ENCODE results near the gene MINDY2.
A peak's percentile ranks its signal among the peaks of the same experiment; 100 is the strongest.
"Not testable (repeated sequence)": the region's sequence is repeated elsewhere in the genome, so short reads cannot be mapped to it uniquely, and the experiment has no call there.

Gene MINDY2

GRCh38 chr15:58840048-58840447 is 68.9 kb downstream of the MINDY2 start:
- H3K27me3 ChIP-seq (ENCODE audit: control insufficient read depth in 1 of 2, insufficient read depth in 2 of 2, low read length in 2 of 2) = no peaks in the 10 kb centered on the region
- no peak overlapping the region for H3K9ac ChIP-seq (ENCODE audit: low read length)
- no peaks in the 10 kb centered on the region for H3K36me3 ChIP-seq (ENCODE audit: insufficient read depth, low read length)

GRCh38 chr15:58842713-58843396 is 71.8 kb downstream of the MINDY2 start:
- no peak overlapping the region for H3K9ac ChIP-seq (ENCODE audit: low read length)
- H3K27ac ChIP-seq (ENCODE audit: low read depth, low read length) = no peak overlapping the region
- H3K36me3 ChIP-seq (ENCODE audit: insufficient read depth, low read length) = peaks cover 5% of the 10 kb centered on the region
- no peaks in the 10 kb centered on the region for H3K9me3 ChIP-seq (ENCODE audit: low read length)
- no peaks in the 10 kb centered on the region for H3K4me1 ChIP-seq (ENCODE audit: insufficient read depth, low read length)
- no peak overlapping the region for H3K4me3 ChIP-seq (ENCODE audit: low read depth in 1 of 2, low read length in 2 of 2)
- no peaks in the 10 kb centered on the region for H3K27me3 ChIP-seq (ENCODE audit: control insufficient read depth in 1 of 2, insufficient read depth in 2 of 2, low read length in 2 of 2)

More at GRCh38 chr15:58840048-58840447, 68.9 kb downstream of the MINDY2 start:
- Histone ChIP-seq H3K27ac (ENCODE audit: low read depth, low read length) (no peak overlapping the region), H3K4me3 (ENCODE audit: low read depth in 1 of 2, low read length in 2 of 2) (no peak overlapping the region), H3K4me1 (ENCODE audit: insufficient read depth, low read length) (no peaks in the 10 kb centered on the region), H3K9me3 (ENCODE audit: low read length) (no peaks in the 10 kb centered on the region)

- peaks cover 15% of the 10 kb centered on the region for H3K36me3 ChIP-seq (ENCODE audit: insufficient read depth, low read length)
- H3K27me3 ChIP-seq (ENCODE audit: control insufficient read depth in 1 of 2, insufficient read depth in 2 of 2, low read length in 2 of 2); H3K27ac ChIP-seq (ENCODE audit: low read depth, low read length); H3K9ac ChIP-seq (ENCODE audit: low read length); H3K4me1 ChIP-seq (ENCODE audit: insufficient read depth, low read length); H3K4me3 ChIP-seq (ENCODE audit: low read depth in 1 of 2, low read length in 2 of 2); H3K9me3 ChIP-seq (ENCODE audit: low read length): not testable (repeated sequence)
Observed at GRCh38 chr15:58851205-58851604, 80.1 kb downstream of the MINDY2 start.

GRCh38 chr15:58852347-58852746 is 81.2 kb downstream of the MINDY2 start:
- H3K9ac ChIP-seq (ENCODE audit: low read length) = no peak overlapping the region
- H3K27ac ChIP-seq (ENCODE audit: low read depth, low read length) = no peak overlapping the region
- H3K4me3 ChIP-seq (ENCODE audit: low read depth in 1 of 2, low read length in 2 of 2) = no peak overlapping the region
- no peaks in the 10 kb centered on the region for H3K27me3 ChIP-seq (ENCODE audit: control insufficient read depth in 1 of 2, insufficient read depth in 2 of 2, low read length in 2 of 2)
- H3K4me1 ChIP-seq (ENCODE audit: insufficient read depth, low read length) = no peaks in the 10 kb centered on the region
- no peaks in the 10 kb centered on the region for H3K9me3 ChIP-seq (ENCODE audit: low read length)
- H3K36me3 ChIP-seq (ENCODE audit: insufficient read depth, low read length) = peaks cover 15% of the 10 kb centered on the region

- Histone ChIP-seq H3K4me1 (ENCODE audit: insufficient read depth, low read length) (no peaks in the 10 kb centered on the region), H3K27me3 (ENCODE audit: control insufficient read depth in 1 of 2, insufficient read depth in 2 of 2, low read length in 2 of 2) (no peaks in the 10 kb centered on the region), H3K9me3 (ENCODE audit: low read length) (no peaks in the 10 kb centered on the region), H3K36me3 (ENCODE audit: insufficient read depth, low read length) (peaks cover 6% of the 10 kb centered on the region), H3K9ac (ENCODE audit: low read length) (no peak overlapping the region), H3K4me3 (ENCODE audit: low read depth in 1 of 2, low read length in 2 of 2) (no peak overlapping the region), H3K27ac (ENCODE audit: low read depth, low read length) (no peak overlapping the region)
Observed at GRCh38 chr15:58854593-58854992, 83.5 kb downstream of the MINDY2 start.

- H3K36me3 ChIP-seq (ENCODE audit: insufficient read depth, low read length) = peaks cover 6% of the 10 kb centered on the region
- H3K9ac ChIP-seq (ENCODE audit: low read length) = no peak overlapping the region
- no peak overlapping the region for H3K4me3 ChIP-seq (ENCODE audit: low read depth in 1 of 2, low read length in 2 of 2)
- no peaks in the 10 kb centered on the region for H3K4me1 ChIP-seq (ENCODE audit: insufficient read depth, low read length)
- no peaks in the 10 kb centered on the region for H3K9me3 ChIP-seq (ENCODE audit: low read length)
- H3K27me3 ChIP-seq (ENCODE audit: control insufficient read depth in 1 of 2, insufficient read depth in 2 of 2, low read length in 2 of 2) = no peaks in the 10 kb centered on the region
- H3K27ac ChIP-seq (ENCODE audit: low read depth, low read length) = no peak overlapping the region
Observed at GRCh38 chr15:58856086-58856485, 85.0 kb downstream of the MINDY2 start.

GRCh38 chr15:58856621-58857020 is 85.5 kb downstream of the MINDY2 start:
- not testable (repeated sequence) for H3K9ac ChIP-seq (ENCODE audit: low read length); H3K9me3 ChIP-seq (ENCODE audit: low read length)

GRCh38 chr15:58862326-58862725 is 91.2 kb downstream of the MINDY2 start:
- Histone ChIP-seq H3K9me3 (ENCODE audit: low read length) (no peaks in the 10 kb centered on the region), H3K27me3 (ENCODE audit: control insufficient read depth in 1 of 2, insufficient read depth in 2 of 2, low read length in 2 of 2) (no peaks in the 10 kb centered on the region), H3K4me3 (ENCODE audit: low read depth in 1 of 2, low read length in 2 of 2) (no peak overlapping the region), H3K9ac (ENCODE audit: low read length) (no peak overlapping the region), H3K4me1 (ENCODE audit: insufficient read depth, low read length) (no peaks in the 10 kb centered on the region), H3K27ac (ENCODE audit: low read depth, low read length) (no peak overlapping the region), H3K36me3 (ENCODE audit: insufficient read depth, low read length) (no peaks in the 10 kb centered on the region)

More at GRCh38 chr15:58856621-58857020, 85.5 kb downstream of the MINDY2 start:
- H3K36me3 ChIP-seq (ENCODE audit: insufficient read depth, low read length); H3K27ac ChIP-seq (ENCODE audit: low read depth, low read length); H3K4me1 ChIP-seq (ENCODE audit: insufficient read depth, low read length); H3K4me3 ChIP-seq (ENCODE audit: low read depth in 1 of 2, low read length in 2 of 2); H3K27me3 ChIP-seq (ENCODE audit: control insufficient read depth in 1 of 2, insufficient read depth in 2 of 2, low read length in 2 of 2): not testable (repeated sequence)

- no peaks in the 10 kb centered on the region for H3K4me1 ChIP-seq (ENCODE audit: insufficient read depth, low read length)
- H3K9ac ChIP-seq (ENCODE audit: low read length) = no peak overlapping the region
- no peak overlapping the region for H3K27ac ChIP-seq (ENCODE audit: low read depth, low read length)
- no peaks in the 10 kb centered on the region for H3K27me3 ChIP-seq (ENCODE audit: control insufficient read depth in 1 of 2, insufficient read depth in 2 of 2, low read length in 2 of 2)
- H3K4me3 ChIP-seq (ENCODE audit: low read depth in 1 of 2, low read length in 2 of 2) = peak overlapping the region in 1 of 2 donors; percentile 41
- H3K9me3 ChIP-seq (ENCODE audit: low read length) = no peaks in the 10 kb centered on the region
- no peaks in the 10 kb centered on the region for H3K36me3 ChIP-seq (ENCODE audit: insufficient read depth, low read length)
Observed at GRCh38 chr15:58864602-58865424, 93.7 kb downstream of the MINDY2 start.

GRCh38 chr15:58865425-58865880 is 94.4 kb downstream of the MINDY2 start:
- H3K4me1 ChIP-seq (ENCODE audit: insufficient read depth, low read length) = no peaks in the 10 kb centered on the region
- H3K27me3 ChIP-seq (ENCODE audit: control insufficient read depth in 1 of 2, insufficient read depth in 2 of 2, low read length in 2 of 2) = no peaks in the 10 kb centered on the region
- no peaks in the 10 kb centered on the region for H3K9me3 ChIP-seq (ENCODE audit: low read length)
- H3K4me3 ChIP-seq (ENCODE audit: low read depth in 1 of 2, low read length in 2 of 2) = peak overlapping the region; percentile 20 to 41
- H3K9ac ChIP-seq (ENCODE audit: low read length) = no peak overlapping the region
- no peak overlapping the region for H3K27ac ChIP-seq (ENCODE audit: low read depth, low read length)
- no peaks in the 10 kb centered on the region for H3K36me3 ChIP-seq (ENCODE audit: insufficient read depth, low read length)

- no peaks in the 10 kb centered on the region for H3K4me1 ChIP-seq (ENCODE audit: insufficient read depth, low read length)
- H3K9me3 ChIP-seq (ENCODE audit: low read length) = no peaks in the 10 kb centered on the region
- no peak overlapping the region for H3K9ac ChIP-seq (ENCODE audit: low read length)
- no peaks in the 10 kb centered on the region for H3K36me3 ChIP-seq (ENCODE audit: insufficient read depth, low read length)
- H3K27me3 ChIP-seq (ENCODE audit: control insufficient read depth in 1 of 2, insufficient read depth in 2 of 2, low read length in 2 of 2) = no peaks in the 10 kb centered on the region
- no peak overlapping the region for H3K4me3 ChIP-seq (ENCODE audit: low read depth in 1 of 2, low read length in 2 of 2)
- H3K27ac ChIP-seq (ENCODE audit: low read depth, low read length) = no peak overlapping the region
Observed at GRCh38 chr15:58867926-58868325, 96.8 kb downstream of the MINDY2 start.

All from muscle layer of colon (tissue), 2 donors.